GM04504 (cell line): Measurements from ENCODE around the gene FRMD3.

Source experiments
- DNase-seq: peaks from one replicate; pipeline ENCODE4 v3.0.0-alpha.2; 2012; ENCODE audit warnings: low read depth

FRMD3 gene

GRCh38 chr9:83234541-83234940, 303.7 kb downstream of the FRMD3 start:
- DNase-seq: no peak

DNA sequence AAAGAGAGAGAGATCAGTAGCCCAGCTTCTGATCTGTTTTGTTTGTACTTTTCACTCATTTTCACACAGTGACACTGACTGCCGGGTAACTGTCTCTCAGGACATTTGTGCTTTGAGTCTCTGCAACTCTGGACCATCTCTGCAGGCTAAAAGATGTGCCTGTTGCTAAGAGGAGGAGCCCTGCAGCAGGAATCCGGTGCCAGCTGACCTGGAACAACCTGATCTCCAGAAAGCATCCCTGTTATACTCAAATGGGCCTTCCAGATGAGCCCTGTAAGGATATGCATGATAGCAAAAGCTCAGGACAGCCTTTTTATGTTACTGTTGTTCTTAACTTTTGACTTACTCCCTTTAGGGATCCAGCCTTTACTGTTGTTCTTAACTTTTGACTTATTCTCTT, 304.6 kb downstream of the FRMD3 start:
- no peak for DNase-seq

GRCh38 chr9:83231039-83231438, 307.2 kb downstream of the FRMD3 start:
- no peak for DNase-seq

DNA sequence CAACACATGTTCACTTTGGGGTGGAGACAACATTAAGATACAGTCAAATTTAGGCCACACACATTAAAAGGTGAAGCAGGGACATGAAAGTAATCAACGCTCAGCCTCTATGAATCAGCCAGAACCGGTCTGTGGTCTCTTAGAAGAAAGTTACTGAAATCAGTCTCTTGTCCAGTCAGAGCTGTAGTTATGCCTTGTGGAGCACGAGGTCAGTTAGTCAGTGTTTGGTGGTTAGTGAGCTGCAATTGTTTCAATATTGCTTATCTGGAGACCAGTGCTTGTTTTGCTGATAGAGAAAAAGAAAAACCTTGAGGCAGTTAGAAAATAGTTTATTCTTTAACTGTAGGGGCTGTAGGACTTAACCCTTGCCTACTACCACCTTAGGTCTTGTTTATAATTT, 317.5 kb downstream of the FRMD3 start:
- peak; percentile 17 for DNase-seq

GRCh38 chr9:83219924-83220438, 318.2 kb downstream of the FRMD3 start:
- no peak for DNase-seq

GRCh38 chr9:83219154-83219923, 318.9 kb downstream of the FRMD3 start:
- DNase-seq: peak; percentile 54

DNA sequence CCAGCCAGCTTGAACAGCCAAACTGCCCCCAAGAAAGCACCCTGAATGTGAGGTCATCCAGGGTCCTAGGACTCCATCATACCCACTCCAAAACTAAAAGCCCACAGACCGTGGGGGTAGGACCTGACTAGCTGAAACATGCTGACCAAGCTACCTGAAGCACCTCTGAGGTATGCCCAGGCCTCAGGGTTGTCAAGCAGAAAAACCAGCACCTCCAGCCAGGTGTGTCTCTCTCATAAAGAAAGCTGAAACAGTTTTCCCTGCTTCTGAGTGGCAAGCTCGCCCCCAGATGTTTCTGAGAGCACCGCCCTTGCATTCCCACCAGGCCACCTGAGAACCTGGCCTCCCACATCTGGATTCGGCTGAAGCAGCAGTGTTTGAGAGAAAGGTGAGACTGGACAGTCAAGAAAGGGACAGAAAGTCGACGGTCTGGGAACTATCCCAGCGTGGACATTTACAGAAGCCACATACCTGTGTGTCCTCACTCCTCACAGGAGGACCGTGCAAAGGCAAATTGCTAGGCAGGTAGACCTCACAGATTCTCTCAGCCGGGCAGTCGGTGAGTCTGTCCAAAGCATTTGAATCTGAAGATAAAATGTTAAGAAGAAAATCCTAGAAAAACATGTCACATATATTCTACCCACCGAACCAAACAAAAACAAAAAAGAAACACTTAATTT, 319.6 kb downstream of the FRMD3 start:
- no peak for DNase-seq

- no peak for DNase-seq
These were observed 328.9 kb downstream of the FRMD3 start for GRCh38 chr9:83209188-83209731.

GRCh38 chr9:83208065-83208850, 329.9 kb downstream of the FRMD3 start:
- no peak for DNase-seq

GRCh38 chr9:83204047-83204446, 334.2 kb downstream of the FRMD3 start:
- no peak for DNase-seq

DNA sequence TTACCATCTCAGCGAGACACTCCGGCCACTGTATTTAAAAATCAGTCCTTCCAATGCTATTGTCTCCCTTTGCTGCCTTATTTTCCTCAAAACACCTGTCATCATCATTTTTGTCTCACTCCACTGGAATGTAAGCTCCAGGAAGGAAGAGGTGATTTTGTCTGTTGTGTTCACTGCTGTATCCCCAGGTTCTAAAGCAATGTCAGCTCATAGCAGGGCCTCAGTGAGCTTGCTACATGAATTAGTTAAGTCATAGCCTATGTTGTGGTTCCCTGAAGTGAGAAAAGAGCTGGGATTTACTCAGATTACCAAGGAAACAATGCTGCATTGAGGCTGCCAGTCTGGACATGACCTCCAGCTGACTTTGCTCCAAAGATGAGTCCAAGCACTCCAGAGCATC, 337.7 kb downstream of the FRMD3 start:
- no peak for DNase-seq

- no peak for DNase-seq
These were observed 338.4 kb downstream of the FRMD3 start for GRCh38 chr9:83199832-83200231.

DNA sequence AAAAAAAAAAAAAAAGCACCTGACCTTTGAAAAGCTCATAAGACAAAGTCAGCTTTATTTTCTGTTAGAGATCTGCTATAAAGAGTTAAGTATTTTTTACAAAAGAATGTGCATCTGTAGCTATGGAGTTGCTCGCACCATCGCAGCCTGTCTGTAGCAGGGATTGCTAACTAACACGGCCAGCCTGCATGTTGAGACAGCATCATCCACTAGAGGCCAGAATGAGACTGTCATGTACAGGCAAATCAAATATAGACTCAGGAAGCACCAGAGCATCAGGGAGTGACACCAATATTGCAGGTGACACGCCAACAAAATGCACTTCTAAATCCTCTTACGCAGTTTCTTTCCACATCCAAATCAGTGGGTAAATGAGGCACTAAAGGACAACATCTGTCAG, 339.0 kb downstream of the FRMD3 start:
- no peak for DNase-seq

DNA sequence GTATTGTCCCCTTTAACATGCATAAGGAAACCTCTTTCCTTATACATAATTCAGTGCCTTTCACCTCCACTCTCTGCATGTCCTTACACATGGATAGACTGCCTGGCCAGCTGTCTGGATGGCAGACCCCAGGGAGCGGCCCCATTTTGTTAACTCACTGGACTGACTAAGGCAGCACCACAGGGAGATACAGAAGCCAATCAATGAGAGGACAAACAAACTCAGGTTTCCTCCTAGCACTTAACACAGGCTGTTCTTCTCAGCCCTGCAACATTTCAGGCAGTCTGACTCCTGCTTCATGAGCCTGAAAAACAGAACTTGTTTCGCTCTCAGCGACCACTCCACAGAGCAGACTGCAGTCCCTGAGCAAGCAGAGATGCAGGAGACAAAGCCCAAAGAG, 339.8 kb downstream of the FRMD3 start:
- no peak for DNase-seq

DNA sequence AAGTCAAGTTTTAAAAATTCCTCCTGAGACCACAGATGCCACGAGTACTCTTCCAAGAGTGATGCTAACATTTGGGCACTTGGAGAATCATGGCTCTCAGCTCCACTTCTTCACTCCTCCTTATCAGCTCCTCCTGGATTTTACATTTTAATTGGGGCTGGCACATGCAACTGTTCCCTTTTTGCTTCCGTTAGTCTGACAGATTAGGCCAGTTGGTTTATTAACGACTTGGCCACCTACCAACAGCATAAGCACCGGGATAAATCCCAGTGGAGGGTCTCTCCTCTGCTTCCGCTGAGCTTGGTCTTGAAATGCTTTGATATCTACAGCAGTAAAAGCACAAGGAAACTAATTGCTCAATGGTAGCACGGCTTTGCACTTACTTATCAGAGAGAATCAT, 340.6 kb downstream of the FRMD3 start:
- no peak for DNase-seq

- no peak for DNase-seq
These were observed 341.3 kb downstream of the FRMD3 start for GRCh38 chr9:83196946-83197345.
